HFFc6 (cell line): ENCODE measurements around the gene LEKR1. TPM values are rescaled to one million over a fixed set of nuclear protein-coding genes. Genes with fewer than 3 reads are reported as not detected.

Experiments
- DNase-seq: peaks from one replicate; pipeline ENCODE4 v3.0.0-alpha.2; 2018
- H3K27ac Mint-ChIP-seq: 2 replicates; pipeline ENCODE4 v1.8.0; 2020; ENCODE audit warnings: mild to moderate bottlenecking, mixed read lengths
- H3K27me3 Mint-ChIP-seq: 2 replicates; pipeline ENCODE4 v1.8.0; 2021; ENCODE audit warnings: mild to moderate bottlenecking, moderate library complexity, mixed read lengths; ENCODE audit not compliant: insufficient read depth
- H3K36me3 Mint-ChIP-seq: 2 replicates; pipeline ENCODE4 v1.8.0; 2021; ENCODE audit warnings: low read depth, mixed read lengths
- H3K4me1 Mint-ChIP-seq: 2 replicates; pipeline ENCODE4 v1.8.0; 2020; ENCODE audit warnings: low read depth, mixed read lengths
- H3K4me3 Mint-ChIP-seq: 2 replicates; pipeline ENCODE4 v1.8.0; 2020; ENCODE audit warnings: mild to moderate bottlenecking, moderate library complexity, mixed read lengths
- H3K9me3 Mint-ChIP-seq: 2 replicates; pipeline ENCODE4 v1.8.0; 2020; ENCODE audit warnings: mild to moderate bottlenecking, mixed read lengths
- CTCF ChIP-seq: fragments of 200-600 bp; sonication (generic); IDR thresholded peaks from 2 replicates; pipeline ENCODE4 v1.5.0; 2021; ENCODE audit warnings: antibody characterized with exemption, mild to moderate bottlenecking
- total RNA-seq, 6 experiments: library from RNA; stranded (reverse); fragmentation: NEBNext Ultra II Directional; extraction: Animal tissue kit (Norgen Biotek cat#: 25700); gene quantifications; 2 replicates in 1 of 6; 3 replicates in 5 of 6; pipeline ENCODE4 v1.2.3, GENCODE V29; 2021

LEKR1 gene
- total RNA-seq, 6 experiments from 2014 or later = 0.40 to 1.0 (median 0.77) TPM

DNA sequence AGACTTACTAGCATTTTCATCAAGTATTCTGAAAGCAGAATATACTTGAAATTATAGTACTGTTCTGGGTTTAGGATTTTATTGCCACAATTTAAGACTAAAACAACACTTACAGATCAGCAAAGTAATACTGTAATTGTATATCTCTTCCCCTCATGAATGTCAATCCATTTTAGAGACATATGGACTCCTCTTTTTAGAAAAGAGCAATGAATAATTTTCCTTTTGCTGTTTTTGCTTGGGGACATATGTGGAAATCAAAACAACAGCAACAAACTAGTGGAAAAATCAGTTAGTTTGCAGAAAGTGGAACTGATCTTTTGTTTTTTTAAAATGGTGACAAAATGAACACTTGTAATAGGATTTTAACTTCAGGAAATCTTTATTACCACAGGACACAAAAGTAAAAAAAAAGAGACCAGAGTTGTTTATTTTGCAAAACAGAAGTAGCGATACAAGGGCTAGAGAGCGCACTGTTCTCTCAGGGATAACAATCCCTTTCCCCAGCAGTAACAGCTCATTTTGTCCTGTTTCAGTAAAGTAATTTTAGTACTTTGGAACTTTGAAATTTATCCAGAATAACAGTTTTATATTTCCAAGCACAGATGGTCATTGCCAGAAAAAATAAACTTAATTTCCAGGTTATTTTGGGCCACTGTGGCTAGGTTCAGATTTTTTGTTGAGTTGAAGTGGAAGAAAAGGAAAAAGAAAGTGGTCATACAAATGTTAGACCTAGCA, 17.1 kb downstream of the LEKR1 start:
- Mint-ChIP-seq H3K27ac (no peak overlapping the region), H3K36me3 (no peaks in the 10 kb centered on the region), H3K9me3 (no peaks in the 10 kb centered on the region), H3K4me3 (peak overlapping the region; percentile 44; the same call in 1 of the 2 replicates), H3K4me1 (peaks cover 13% of the 10 kb centered on the region; the same call in 1 of the 2 replicates), H3K27me3 (no peaks in the 10 kb centered on the region; the same call in 1 of the 2 replicates)
- DNase-seq = no peak
- TF ChIP-seq CTCF = no peak

DNA sequence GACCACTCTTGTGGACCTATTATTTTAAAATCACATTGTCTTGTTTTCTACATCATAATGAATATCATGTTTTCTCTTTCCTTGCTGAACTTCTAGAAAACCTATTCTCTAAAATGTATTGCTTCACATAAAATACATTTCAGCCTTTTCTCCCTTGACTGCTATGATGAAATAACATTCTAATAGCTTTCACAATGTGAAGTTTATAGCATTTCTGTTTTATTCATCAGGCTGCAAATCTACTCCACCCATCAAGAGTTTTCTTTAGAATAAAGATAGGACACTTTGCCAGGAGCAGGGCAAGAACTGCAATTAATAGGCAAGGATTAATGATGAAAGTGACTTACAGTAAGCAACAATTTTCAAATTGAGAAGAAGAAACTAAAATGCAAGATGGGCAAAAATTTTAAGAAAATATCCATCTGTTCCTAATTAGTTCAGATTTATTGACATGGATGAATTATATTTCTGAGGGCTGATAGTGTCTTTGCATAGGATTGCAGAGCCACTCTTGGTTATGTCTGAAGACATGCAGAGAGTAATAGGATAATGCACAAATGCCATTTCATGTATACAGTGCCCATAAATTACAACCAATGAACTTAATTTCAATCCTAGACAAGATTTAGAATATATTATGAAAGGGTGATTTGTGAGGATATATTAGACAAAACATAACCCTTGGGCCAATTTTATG, 21.7 kb downstream of the LEKR1 start:
- Mint-ChIP-seq H3K36me3 (no peaks in the 10 kb centered on the region), H3K27ac (no peak overlapping the region), H3K27me3 (no peaks in the 10 kb centered on the region), H3K4me3 (no peak overlapping the region), H3K4me1 (peaks cover 10% of the 10 kb centered on the region; the same call in 1 of the 2 replicates), H3K9me3 (no peaks in the 10 kb centered on the region)
- no peak for TF ChIP-seq CTCF
- no peak for DNase-seq

DNA sequence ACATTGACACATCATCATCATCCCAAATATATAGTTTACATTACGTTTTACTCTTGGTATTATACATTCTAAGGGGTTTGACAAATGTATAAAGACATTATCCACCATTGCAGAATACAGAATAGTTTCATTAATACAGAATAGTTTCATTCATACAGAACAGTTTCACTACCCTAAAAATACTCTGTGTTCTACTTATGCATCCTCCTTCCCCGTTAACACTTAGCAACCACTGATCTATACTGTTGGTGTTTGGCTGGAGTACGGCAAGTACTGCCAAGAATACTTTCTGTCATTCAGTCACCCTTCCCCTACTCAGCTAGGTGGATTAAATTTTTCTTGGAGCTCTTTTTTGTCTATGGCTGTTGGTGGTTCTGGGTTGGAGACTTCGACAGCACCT, 33.4 kb downstream of the LEKR1 start:
- Mint-ChIP-seq H3K27me3 (no peaks in the 10 kb centered on the region), H3K27ac (no peak overlapping the region), H3K4me3 (no peak overlapping the region)

GRCh38 chr3:156860873-156861272, 34.7 kb downstream of the LEKR1 start:
- TF ChIP-seq CTCF = no peak
- Mint-ChIP-seq H3K4me3 (no peak overlapping the region), H3K36me3 (no peaks in the 10 kb centered on the region), H3K27me3 (no peaks in the 10 kb centered on the region), H3K9me3 (no peaks in the 10 kb centered on the region), H3K27ac (no peak overlapping the region), H3K4me1 (no peaks in the 10 kb centered on the region)
- no peak for DNase-seq

More for the DNA sequence above, 33.4 kb downstream of the LEKR1 start:
- Mint-ChIP-seq H3K36me3 (no peaks in the 10 kb centered on the region), H3K4me1 (no peaks in the 10 kb centered on the region), H3K9me3 (no peaks in the 10 kb centered on the region)
- DNase-seq = no peak
- TF ChIP-seq CTCF = no peak

DNA sequence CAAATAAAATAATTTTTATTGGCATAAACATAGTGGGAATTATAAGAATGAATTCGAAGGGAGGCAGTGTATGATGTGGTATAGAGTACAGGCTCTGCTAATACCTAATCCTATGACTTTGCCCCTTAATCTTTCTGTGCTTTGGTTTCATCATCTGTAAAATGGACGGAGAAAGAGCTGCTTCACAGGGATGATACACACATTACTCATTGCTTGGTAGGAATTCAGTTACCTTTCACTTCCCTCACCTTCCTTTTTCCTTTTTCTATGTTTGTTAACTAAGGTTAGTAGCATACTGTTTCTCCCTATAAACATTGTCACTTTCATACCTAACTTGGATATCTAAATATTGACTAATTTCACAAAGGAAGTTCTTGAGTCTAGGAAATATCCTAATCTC, 36.2 kb downstream of the LEKR1 start:
- TF ChIP-seq CTCF = no peak
- Mint-ChIP-seq H3K4me1 (no peaks in the 10 kb centered on the region), H3K27ac (no peak overlapping the region), H3K36me3 (no peaks in the 10 kb centered on the region), H3K9me3 (no peaks in the 10 kb centered on the region), H3K4me3 (no peak overlapping the region), H3K27me3 (no peaks in the 10 kb centered on the region)
- no peak for DNase-seq
